Ishikawa (cell line): ENCODE data around the gene MIOS.

ENCODE experiments used
- CEBPB ChIP-seq: IDR thresholded peaks from 2 replicates; pipeline ENCODE4 v1.6.1; 2012
- CREB1 ChIP-seq: IDR thresholded peaks from 2 replicates; pipeline ENCODE4 v1.6.1; 2012; ENCODE audit warnings: low read depth
- EGR1 ChIP-seq: IDR thresholded peaks from 2 replicates; pipeline ENCODE4 v1.6.1; 2012
- EP300 ChIP-seq: IDR thresholded peaks from 2 replicates; pipeline ENCODE4 v1.6.1; 2012; ENCODE audit warnings: borderline replicate concordance
- FOXM1 ChIP-seq: IDR thresholded peaks from 2 replicates; pipeline ENCODE4 v1.6.1; 2012; ENCODE audit warnings: low read depth, borderline replicate concordance
- MAX ChIP-seq: IDR thresholded peaks from 2 replicates; pipeline ENCODE4 v1.6.1; 2012
- NFIC ChIP-seq: IDR thresholded peaks from 2 replicates; pipeline ENCODE4 v1.6.1; 2012
- RAD21 ChIP-seq: IDR thresholded peaks from 2 replicates; pipeline ENCODE4 v1.6.1; 2012; ENCODE audit warnings: low read depth
- REST ChIP-seq: IDR thresholded peaks from 2 replicates; pipeline ENCODE4 v1.6.1; 2012; ENCODE audit warnings: low read depth, mild to moderate bottlenecking
- TAF1 ChIP-seq: IDR thresholded peaks from 2 replicates; pipeline ENCODE4 v1.6.1; 2012; ENCODE audit warnings: low read depth, mild to moderate bottlenecking
- TCF12 ChIP-seq: IDR thresholded peaks from 2 replicates; pipeline ENCODE4 v1.6.1; 2012; ENCODE audit warnings: low read depth
- TEAD4 ChIP-seq: IDR thresholded peaks from 2 replicates; pipeline ENCODE4 v1.6.1; 2012
- USF1 ChIP-seq: IDR thresholded peaks from 2 replicates; pipeline ENCODE4 v1.6.1; 2012
- YY1 ChIP-seq: IDR thresholded peaks from 2 replicates; pipeline ENCODE4 v1.6.1; 2012; ENCODE audit warnings: low read depth
- ZBTB7A ChIP-seq: IDR thresholded peaks from 2 replicates; pipeline ENCODE4 v1.6.1; 2012; ENCODE audit warnings: low read depth

The MIOS gene

GRCh38 chr7:7573701-7574100 is 7.0 kb downstream of the MIOS start:
- TF ChIP-seq EGR1 (no peak), YY1 (no peak), ZBTB7A (no peak), TCF12 (no peak), NFIC (no peak), MAX (no peak), CREB1 (no peak), FOXM1 (no peak), TAF1 (no peak), EP300 (no peak), RAD21 (no peak), REST (no peak), TEAD4 (no peak), USF1 (no peak)

GRCh38 chr7:7576344-7576743 is 9.7 kb downstream of the MIOS start:
- TF ChIP-seq USF1 (no peak), TEAD4 (no peak), YY1 (no peak), EP300 (no peak), REST (no peak), TAF1 (no peak), ZBTB7A (no peak), EGR1 (no peak), FOXM1 (no peak)

GRCh38 chr7:7577888-7578287 is 11.2 kb downstream of the MIOS start:
- TF ChIP-seq USF1 (no peak), RAD21 (no peak)

GRCh38 chr7:7579638-7580037 is 13.0 kb downstream of the MIOS start:
- TF ChIP-seq TEAD4 (no peak), FOXM1 (no peak), USF1 (no peak), TAF1 (no peak), ZBTB7A (no peak)

GRCh38 chr7:7581531-7582179 is 15.0 kb downstream of the MIOS start:
- TF ChIP-seq TEAD4 (no peak), YY1 (no peak), RAD21 (no peak), FOXM1 (no peak), ZBTB7A (no peak), USF1 (no peak), CEBPB (no peak), REST (no peak), EGR1 (no peak), CREB1 (no peak), NFIC (no peak), TAF1 (no peak), EP300 (no peak), TCF12 (no peak), MAX (no peak)
